Measurements from ENCODE around the gene CCDC192.

Gene CCDC192

GRCh38 chr5:127930311-127930710 lies 227.1 kb downstream of the CCDC192 start:
- no peak for DNase-seq

DNA sequence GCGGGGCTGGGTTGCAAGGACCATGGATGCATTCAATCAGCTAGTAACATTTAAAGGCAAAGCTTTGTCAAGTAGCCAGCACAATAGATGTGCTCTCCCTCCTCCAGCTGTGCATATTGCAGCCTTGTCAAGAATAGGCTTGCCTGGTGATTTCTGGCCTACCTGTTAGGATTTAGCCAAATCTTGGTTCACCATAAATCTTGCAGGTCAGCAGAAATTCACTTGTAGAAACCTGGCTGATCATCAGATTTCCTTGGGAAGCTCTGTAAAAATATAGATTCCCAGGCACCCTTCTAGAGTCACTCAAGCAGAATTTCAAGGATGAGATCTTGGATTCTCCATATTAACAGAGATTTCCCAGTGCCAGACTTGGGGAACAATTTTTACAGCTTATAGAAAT lies 228.2 kb downstream of the CCDC192 start:
- no peak for DNase-seq

- no peak for DNase-seq
Measured at GRCh38 chr5:127933348-127933747, 230.2 kb downstream of the CCDC192 start.

DNA sequence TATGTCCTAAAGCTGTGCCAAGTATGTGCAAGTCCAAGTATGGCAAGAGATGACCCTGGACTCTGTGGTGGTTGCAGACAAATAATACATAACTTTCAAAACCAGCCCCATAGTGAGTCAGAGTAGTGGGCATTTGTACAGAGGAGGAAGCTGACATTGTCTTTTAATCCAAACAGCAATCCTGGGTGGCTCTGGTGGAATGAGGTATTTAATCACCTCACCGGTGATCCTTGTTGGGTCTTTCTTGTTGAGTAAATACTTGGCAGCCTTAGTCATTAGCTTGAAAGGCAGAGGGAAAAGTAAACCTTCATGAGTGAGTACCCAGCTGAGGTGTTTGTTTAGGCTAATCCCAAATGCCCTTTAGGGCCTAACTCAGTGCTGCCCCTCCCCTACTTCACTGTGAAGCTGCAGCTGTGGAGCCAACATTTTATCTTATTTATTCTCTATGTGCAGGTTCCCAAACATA lies 231.6 kb downstream of the CCDC192 start:
- DNase-seq, result no peak

GRCh38 chr5:127935398-127935797 lies 232.2 kb downstream of the CCDC192 start:
- no peak for DNase-seq

- DNase-seq, result peak; percentile 56
Measured at GRCh38 chr5:127936439-127936972, 233.3 kb downstream of the CCDC192 start.

- no peak for DNase-seq
Measured at GRCh38 chr5:127938746-127939145, 235.6 kb downstream of the CCDC192 start.

DNA sequence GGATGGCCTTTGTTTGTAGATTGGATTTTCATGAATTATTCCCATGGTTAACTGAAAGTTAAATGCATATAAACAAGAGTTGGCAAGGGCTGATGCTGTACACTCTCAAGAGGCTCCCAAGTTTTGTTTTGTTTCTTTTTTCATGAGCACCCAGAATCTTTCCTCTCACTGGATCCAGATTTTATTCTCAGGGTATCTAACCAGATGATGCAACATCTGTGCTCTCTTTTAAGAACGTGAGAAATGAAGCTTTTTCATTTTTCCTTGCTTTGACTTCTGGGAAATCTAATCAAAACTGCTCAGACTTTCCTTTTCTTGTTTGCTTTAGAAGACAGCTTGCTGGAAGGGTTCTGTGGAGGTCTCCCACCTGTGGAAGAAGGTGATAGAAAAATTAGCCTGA lies 237.7 kb downstream of the CCDC192 start:
- DNase-seq, result no peak

DNA sequence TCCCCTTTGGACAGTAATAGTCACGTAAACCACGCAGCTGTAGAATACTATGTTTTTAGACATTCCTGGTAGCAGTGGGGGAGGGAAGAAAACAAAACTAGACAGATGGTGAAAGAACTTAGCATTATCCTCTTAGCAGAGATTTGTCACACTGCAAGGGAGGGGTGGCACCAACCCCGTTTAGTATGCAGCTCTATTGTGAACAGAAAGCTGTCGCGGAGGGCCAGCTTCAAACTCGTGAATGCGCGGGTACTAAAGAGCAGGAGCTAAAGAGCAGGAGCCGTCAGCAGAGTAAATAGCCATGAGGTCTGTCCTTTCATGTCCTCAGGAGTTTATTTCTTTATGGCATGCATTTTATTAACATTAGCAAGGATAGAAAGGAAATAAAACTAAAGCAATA lies 238.5 kb downstream of the CCDC192 start:
- no peak for DNase-seq

DNA sequence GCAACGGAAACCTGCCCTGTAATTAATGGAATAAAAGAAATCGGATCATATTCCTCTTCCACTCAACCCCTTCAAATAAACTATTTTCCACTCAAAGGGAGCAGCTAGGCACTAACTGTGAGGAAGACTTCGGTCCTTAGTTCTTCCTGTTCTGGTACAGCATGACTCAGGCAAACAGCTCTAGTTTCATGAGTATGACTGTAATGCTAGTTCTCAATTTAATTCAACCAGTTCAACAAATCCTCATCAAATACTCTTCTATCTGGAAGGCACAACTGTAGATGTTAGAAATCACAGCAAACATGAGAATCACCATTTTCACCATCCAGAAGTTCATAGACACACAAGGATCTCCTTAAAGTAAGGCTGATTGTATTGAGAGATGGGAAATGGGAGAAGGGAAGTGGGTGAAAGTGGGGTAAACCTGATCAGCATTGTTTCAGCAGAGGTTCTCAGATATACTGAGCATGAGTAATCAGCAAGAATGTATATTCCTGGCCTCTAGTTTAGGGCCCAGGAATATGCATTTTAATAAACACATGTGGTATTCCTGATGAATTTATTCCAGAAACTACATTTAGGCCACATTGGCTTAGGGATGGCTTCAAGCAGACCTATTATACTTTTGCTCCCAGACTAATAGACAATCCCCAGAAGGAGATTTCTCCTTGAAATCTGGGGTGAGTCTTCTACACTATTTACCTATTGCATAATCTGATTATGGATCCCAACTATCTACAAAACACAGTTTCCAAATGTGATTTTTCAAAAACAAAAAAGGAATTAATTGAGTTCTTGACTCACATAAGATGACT lies 239.3 kb downstream of the CCDC192 start:
- DNase-seq, result no peak

GRCh38 chr5:127943061-127943371 lies 239.8 kb downstream of the CCDC192 start:
- DNase-seq, result no peak

- no peak for DNase-seq
Measured at GRCh38 chr5:127944125-127944524, 240.9 kb downstream of the CCDC192 start.

DNA sequence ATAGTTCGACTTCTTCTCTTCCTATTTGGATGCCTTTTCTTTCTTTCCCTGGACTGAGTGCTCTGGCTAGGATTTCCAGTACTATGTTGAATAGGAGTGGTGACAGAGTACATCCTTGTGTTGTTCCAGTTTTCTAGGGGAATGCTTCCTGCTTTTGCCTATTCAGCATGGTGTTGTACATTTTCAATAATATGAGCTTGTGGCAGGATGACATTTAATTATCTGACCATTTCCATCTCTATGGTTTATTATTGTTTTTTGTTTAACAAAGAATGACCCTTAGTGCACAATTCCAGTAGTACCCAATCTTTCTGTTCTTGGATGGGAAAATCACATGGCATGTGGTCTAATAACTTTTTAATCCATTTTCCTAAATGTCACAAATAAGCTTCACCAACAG lies 244.8 kb downstream of the CCDC192 start:
- no peak for DNase-seq

DNA sequence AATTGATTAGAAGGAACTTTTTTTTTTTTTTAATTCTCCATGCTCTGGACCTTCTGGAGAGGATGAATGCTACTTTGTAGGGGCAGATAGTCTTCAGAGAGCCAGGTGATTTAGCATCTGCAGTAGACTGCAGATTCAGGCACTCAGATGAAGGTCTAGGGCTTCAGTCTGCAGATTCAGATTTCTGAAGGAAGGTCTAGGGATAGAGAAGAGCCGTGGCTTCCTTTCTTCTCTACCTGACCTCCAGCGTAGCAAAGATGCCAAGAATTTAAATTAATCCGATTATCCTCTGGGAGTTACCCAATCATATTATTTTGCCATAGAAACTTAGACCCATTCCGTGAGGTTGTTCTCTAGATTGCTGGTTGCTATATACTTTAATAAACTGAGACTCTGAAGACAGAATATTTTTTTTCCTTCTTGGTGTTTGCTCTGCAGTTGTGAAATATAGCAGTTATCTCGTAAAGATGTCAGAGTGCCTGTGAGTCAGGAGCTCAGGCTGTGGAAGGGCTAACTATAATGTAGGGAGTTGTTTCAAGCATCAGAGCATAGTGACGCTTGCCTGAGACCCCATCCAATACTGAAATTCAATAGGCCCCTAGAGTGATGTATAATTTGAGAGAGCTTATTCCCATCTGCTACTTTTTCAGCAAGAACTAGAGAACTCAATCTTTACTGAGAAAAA lies 247.7 kb downstream of the CCDC192 start:
- DNase-seq, result no peak

DNA sequence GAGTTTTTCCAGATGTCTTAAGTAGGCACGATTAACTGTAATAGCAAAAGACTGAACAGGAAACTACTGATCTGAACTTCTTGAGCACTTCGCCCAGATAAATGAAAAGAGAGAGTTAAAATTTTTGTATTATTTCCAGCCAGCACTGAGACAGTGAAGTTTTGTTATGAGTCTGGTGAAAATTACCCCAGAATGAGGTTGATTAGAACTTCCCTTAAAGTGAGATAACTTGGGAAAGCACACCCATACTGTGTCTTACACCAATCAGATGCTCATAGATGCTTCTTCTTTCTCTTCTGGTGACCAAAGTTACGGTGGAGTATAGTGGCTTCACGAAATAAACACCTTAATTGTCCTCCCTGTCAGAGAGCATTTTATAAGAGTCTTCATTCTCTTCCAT lies 248.6 kb downstream of the CCDC192 start:
- no peak for DNase-seq

- DNase-seq, result no peak
Measured at GRCh38 chr5:127957183-127957582, 254.0 kb downstream of the CCDC192 start.

GRCh38 chr5:127957701-127958239 lies 254.6 kb downstream of the CCDC192 start:
- no peak for DNase-seq

DNA sequence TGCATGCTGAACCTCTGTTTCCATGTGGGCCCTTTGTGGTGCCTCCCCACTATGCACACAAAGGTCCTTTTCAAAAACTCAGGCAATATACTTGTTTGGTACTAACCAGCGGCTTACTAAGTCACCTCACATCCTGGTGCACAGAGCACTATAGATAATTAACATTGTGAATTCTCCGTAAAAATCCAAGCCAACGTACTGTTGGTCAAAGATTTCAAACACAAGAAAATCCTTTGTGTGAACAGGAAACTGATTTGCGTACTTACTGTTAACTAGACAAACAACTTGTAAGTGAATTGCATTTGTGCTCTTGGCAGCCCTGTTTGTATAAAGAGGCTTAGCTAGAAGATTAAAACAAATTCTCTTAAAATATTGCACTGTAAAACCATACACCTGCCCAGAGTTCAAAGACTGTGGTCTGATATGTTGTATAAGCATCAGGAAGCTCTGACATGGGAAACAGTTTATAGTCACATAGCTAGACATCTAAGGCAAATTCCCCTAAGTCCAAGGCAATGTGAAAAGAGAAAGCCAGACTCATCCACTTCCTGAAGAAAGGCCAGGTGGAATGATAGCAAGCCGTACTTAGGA lies 255.3 kb downstream of the CCDC192 start:
- no peak for DNase-seq

DNA sequence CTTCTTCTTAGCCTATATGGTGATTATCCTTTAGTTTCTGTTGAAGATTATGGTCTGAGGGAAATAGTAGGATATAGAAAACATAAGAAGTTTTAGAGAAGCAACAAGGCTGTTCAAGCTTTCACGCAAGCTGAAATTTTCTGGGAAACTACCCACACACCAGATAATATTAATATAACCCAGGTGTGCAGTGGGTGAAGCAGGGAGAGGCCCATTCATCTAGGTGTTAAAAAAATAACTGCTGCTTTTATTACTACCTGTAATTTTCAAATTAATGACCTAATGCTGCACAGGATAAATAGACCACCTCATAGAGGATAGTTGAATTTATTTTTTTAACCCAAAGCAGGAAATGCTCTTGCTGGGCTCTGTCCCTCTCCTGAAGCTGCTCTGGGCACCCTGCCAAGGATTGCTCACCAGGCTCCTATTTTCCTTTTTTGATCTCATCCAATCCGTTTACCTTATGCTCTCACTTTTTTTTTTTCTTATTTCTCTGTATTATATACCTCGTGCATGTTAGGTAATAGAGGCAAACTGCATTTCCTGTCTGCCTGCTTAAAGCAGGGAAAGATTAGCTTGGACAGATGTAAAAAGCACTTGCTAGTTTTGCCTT lies 256.1 kb downstream of the CCDC192 start:
- no peak for DNase-seq

- DNase-seq, result no peak
Measured at GRCh38 chr5:127960270-127960691, 257.1 kb downstream of the CCDC192 start.

DNA sequence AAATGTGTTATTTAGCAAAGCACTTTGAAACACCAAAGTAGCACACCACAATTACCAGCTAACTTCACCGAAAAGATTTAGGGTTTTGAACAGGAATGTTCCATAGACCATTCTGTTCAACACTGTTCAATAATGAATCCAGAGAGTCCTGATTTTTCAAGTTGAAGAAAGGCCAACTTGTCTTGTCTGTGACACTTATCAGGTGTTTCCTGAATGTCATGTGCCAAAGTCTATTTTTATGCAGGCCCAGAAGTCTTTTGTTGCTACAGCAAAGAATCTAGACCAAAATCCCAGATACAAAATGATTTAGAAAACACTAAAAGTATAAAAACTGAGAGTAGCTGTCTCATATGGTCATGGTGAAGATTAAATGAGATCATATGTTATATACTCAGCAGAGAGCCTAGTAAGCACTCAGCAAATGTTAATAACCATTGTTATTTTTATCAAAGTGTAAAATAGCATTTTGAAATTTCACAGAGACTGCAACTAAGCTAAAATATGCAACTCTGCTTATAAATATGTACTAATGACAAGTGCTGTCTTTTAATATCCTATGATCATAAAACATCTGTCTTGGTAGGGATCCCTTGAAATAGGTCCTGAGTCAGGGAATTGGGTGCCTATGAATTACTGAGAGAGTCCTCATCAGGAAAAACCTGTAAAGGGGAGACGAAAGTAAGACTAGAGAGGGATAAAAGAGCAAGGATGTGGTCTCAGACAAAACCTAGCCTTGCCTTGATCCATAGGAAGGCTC lies 258.0 kb downstream of the CCDC192 start:
- DNase-seq, result no peak

DNA sequence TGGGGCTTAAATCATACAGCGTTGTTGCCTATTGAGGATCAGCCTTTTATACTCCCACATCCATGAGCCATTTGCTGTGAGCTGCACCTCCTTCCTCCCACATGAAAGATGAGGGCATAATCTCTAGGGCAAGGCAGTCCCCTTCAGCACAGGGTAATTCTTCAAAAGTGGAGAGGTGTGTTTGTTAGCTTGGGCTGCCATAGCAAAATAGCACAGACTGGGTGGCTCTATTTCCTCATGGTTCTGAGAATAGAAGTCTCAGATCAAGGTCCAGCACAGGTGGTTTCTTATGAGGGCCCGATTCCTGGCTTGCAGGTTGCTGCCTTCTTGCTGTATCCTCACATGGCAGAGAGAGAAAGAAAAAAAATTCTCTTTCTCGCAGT lies 258.6 kb downstream of the CCDC192 start:
- DNase-seq, result no peak

Data from activated CD8-positive, alpha-beta memory T cell treated with anti-CD3 and anti-CD28 coated beads, Interleukin-2, amount 50 U/mL, for 48 hours (primary cell).